B cell (primary cell): ENCODE measurements around the gene SCRT2.

Experiments used
- CTCF ChIP-seq: fragments of 200-600 bp; IDR thresholded peaks from one replicate; pipeline ENCODE4 v1.8.0; 2022; ENCODE audit warnings: antibody characterized with exemption, mild to moderate bottlenecking
- EZH2 ChIP-seq: IDR thresholded peaks from 2 replicates; pipeline ENCODE4 v1.6.1; 2012; ENCODE audit warnings: borderline replicate concordance, low read depth, mild to moderate bottlenecking, moderate library complexity, low read length; ENCODE audit not compliant: insufficient read depth, poor library complexity, severe bottlenecking

GRCh38 chr20:617934-618690 is 57.5 kb downstream of the SCRT2 start:
- TF ChIP-seq CTCF, result no peak
- TF ChIP-seq EZH2, result no peak
